Activated CD8-positive, alpha-beta memory T cell treated with anti-CD3 and anti-CD28 coated beads, Interleukin-2, amount 50 U/mL, for 24 hours (primary cell): ENCODE measurements around the gene BCL2L13.
"Not testable (repeated sequence)": the region's sequence is repeated elsewhere in the genome, so short reads cannot be mapped to it uniquely, and the experiment has no call there.

Experiments
- DNase-seq: peaks from one replicate; pipeline ENCODE4 v3.0.0-alpha.2; 2020; ENCODE audit errors: extremely low read depth

BCL2L13 gene

DNA sequence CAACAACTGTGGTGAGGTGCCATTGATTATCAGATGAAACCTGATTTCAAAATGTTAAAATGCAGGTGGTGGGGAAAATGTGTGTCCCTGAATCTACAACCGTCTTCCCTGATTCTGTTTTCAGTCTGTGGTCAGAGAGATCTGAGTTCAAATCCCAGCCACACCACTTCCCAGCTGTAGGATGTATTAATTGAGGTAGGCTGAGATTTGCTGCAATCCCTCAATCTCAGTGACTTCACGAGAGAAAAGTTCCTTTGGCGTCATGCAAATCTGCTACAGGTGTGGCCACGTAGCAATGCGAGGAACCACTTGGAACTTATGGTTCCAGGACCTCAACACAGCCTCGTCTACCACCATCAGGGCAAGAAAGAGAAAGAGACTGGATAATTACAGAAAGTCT is 56.2 kb downstream of the BCL2L13 start:
- DNase-seq, result no peak

DNA sequence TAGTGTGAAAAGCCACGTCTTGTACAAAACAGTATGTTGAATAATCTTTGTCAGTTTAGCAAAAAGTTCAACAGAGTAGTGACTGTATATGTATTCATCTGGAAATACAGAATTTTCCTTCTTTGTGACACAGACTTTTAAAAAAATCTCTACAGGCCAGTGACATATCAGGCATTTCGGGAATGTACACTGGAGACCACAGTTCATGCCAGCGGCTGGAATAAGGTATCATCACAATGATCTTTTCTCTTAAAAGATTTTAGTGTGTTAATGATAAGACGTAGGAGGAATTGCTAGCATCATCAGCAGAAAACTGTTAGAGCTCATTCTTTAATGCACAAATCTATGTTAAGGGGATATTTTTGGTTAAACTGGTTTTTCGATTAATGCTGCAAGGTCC is 57.4 kb downstream of the BCL2L13 start:
- DNase-seq, result no peak

DNA sequence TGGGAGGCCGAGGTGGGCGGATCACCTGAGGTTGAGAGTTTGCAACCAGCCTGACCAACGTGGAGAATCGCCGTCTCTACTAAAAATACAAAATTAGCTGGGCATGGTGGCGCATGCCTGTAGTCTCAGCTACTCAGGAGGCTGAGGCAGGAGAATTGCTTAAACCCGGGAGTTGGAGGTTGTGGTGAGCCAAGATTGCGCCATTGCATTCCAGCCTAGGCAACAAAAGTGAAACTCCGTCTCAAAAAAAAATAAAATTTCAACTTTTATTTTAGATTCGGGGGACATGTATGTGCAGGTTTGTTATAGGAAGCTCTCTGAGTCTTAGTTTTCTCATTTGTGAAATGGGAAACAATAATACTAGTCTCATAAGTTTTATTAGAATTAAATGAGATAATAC is 58.6 kb downstream of the BCL2L13 start:
- DNase-seq, result not testable (repeated sequence)

DNA sequence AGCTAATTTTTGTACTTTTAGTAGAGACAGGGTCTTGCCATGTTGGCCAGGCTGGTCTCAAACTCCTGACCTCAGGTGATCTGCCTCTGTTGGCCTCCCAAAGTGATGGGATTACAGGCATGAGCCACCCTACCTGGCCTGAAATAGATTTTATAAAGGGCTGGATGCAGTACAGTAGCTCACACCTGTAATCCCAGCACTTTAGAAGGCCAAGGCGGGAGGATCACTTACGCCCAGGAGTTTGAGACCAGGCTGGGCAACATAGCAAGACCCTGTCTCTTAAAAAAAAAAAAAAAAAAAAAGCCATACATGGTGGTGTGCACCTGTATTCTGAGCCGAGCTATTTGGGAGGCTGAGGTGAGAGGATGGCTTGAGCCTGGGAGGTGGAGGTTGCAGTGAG is 59.7 kb downstream of the BCL2L13 start:
- not testable (repeated sequence) for DNase-seq

DNA sequence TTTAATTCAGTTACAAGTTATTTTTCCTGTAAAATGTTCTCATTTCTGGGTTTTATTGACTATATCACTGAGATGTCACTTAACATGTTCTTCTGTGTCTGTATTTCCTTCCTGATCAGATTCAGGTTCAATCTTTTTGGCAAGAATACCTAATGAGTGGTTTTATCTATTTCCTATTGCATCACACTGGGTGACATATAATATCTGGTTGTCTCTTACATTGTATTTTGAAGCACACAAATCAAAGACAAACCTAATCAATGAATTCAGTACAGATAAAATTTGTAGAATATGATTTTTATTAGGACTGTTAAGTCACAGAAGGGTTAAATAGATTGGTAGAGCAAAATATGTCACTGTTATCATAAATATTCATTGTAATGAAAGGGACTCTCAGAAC is 60.4 kb downstream of the BCL2L13 start:
- no peak for DNase-seq

DNA sequence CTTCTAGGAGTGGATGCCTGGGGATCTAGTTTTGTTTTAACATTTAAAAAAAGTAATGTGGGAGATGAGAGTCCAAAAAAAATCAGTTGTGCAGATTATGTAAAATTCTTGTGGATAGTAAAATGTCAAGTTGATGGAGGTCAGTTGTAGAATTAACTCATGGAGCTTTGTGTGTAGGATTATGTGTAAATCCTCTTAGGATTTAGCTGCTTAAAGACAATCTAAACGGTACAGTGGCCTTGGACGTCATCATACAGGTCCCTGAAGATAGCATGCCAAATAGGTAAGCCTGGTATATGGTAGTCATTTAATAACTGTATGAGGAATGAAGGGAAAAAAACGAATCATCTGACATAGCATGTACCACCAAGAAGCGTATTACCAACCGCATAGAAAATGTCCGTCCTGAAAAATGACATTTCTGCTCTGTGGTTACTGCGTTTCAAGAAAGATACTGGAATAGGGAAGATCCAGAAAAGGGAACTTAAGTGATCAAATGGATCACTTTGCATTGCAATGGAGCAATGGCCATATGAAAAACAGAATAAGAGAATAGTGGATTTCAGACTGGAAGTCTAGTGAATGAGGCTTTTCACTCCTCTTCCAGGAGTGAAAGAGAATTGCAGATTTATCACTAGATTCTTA is 61.3 kb downstream of the BCL2L13 start:
- no peak for DNase-seq

DNA sequence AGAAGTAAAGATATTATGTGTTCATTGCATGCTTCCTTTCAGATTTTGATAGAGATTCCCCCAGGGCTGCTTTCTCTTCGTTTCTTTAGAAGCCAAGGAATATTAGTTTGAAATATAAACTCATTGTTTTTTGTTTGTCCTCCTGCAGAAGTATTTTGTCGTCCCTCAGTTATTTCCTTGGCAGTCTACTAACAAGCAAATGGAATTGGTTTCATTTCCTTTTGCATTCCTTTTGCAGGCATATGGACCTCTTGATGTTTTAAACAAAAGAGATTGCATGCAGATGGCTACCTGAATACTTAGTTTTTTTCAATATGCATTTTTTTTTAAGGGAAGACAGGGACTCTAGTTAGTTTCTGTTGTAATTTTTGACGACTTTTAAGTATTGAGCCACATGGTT is 62.2 kb downstream of the BCL2L13 start:
- no peak for DNase-seq

DNA sequence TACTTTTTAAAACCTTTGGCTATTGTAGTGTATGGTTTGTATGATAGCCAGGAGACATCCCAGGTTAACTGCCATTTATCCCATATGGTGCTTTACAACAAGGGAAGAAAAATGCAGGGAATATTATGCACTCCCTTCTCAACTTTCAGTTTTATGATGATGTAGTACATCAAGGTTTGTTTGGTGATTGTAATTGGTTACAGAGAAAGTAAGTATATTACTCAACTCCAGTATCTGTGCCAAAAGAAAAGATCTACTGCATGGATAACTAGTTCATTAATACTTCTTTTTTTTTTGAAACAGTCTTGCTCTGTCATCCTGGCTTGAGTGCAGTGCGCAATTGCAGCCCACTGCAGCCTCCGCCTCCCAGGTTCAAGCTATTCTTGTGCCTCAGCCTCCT is 65.3 kb downstream of the BCL2L13 start:
- no peak for DNase-seq

DNA sequence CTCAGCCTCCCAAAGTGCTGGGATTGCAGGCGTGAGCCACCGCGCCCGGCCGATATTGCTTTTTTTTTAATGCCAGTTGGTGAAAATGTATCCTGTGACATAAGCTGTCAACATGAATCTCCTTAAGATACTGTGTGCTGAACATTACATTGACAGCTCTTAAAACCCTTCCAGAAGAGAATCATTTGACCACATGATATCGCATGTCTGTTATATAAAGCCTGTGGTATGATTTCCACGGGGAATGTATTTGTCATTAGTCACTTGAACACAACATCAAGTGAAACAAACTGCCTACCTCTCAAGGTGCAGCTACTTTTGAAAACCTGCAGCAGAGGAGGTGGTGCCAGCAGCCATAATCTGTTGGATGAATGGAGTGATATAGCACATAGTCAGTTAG is 67.0 kb downstream of the BCL2L13 start:
- no peak for DNase-seq

DNA sequence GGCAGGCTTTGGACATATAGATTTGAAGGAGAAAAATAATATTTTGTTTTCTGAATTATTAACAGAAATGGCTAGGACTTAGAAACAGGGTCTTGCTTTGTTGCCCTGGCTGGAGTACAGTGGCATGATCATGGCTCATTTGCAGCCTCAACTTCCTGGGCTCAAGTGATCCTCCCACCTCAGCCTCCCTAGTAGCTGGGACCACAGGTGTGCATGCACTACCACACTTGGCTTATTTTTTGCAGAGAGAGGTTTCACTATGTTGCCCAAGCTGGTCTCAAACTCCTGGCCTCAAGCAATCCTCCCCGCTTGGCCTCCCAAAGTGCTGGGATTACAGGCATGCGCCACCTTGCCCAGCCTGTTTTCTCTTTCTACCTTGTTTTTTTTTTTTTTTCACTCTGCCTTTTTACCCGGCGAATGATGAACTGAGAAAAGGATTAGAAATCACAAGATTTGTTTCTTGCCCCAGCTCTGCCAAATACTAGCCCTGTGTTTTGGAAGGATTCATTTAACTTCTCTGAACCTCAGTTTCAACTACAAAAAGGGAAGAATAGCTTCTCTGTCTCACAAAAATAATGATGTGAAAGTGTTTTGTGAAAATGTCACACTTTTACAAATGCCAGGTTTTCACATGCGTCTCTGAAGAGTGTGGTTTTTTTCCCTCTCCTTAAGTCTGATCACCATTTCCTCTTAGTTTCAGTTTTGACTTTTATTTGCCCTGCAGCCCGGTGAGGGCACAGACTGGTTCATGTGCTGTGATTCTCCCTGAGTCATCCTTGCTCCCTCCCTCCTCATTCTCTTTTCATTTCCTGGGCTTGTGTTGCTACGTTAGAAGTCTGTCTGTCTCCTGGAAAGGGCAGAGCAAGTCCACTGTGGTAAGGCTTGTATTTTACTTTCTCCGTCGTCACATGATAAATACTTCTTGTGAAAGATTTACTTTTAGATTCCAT is 67.7 kb downstream of the BCL2L13 start:
- DNase-seq, result peak; percentile 1

DNA sequence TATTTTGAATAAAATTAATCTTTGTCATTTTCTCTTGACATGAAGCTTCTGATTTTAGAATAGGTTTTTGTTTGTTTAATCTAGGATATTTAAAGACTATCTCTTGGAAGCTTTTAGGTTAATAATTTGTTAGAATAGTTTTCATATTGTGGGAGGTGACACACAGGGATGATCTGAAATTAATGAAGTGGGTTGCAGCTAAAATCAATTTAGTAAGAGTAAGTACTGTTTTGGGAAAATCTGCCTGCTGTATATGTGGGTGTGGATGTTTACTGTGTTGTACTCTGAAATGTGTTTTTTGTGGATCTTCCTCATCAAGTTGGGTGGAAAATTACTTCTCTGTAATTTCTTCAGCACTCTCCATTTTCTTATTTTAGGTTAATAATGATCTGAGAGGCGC is 68.4 kb downstream of the BCL2L13 start:
- DNase-seq, result no peak

DNA sequence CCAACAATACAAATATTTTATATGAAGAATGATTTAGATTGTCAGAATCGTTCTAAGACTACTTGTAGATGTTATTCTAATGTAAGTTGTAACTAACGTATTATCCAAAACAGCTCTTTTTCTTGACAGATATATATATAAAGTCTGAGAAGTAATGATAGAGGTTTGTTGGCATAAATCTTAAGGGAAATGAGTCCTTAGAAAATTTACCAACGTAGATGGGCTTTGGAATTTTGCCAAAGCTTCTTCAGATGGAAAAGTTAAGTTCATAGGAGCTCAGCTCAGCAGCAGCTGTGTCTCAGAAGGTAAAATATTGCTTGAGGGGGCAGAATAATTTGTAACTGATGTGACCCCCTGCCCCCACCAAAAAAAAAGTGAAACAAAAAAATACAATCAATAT is 69.0 kb downstream of the BCL2L13 start:
- no peak for DNase-seq

DNA sequence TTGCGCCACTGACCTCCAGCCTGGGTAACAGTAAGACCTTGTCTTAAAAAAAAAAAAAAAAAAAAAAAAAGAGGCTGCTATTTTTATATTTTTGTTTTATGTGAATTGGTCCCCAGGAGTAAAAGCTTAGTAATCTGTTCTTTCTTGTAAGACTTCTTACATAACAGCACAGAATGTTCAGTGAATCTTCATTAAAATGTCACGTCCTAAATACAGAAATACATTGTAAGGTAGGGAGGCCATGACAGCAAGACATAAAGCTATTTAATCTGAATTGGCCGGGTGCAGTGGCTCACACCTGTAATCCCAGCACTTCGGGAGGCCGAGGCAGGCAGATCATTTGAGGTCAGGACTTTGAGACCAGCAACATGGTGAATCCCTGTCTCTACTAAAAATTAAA is 71.5 kb downstream of the BCL2L13 start:
- DNase-seq, result no peak

DNA sequence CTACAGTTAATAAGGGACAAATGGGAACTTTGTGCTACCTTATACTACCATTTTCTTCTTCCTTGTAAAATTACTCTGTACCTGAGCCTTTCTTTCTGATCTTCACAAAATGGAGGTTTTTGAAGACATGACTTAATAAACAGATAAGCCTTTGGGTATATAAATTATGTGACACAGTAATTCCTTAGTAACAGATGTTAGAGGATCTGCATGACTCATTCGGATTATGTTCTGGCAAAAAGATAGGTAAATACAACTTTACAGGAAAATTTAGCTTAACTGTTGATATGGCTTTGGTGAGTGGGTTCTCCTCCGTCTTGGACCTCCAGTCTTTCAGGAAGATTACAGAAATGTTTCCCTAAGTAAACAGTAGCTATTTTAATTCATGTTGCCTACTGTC is 73.9 kb downstream of the BCL2L13 start:
- no peak for DNase-seq

DNA sequence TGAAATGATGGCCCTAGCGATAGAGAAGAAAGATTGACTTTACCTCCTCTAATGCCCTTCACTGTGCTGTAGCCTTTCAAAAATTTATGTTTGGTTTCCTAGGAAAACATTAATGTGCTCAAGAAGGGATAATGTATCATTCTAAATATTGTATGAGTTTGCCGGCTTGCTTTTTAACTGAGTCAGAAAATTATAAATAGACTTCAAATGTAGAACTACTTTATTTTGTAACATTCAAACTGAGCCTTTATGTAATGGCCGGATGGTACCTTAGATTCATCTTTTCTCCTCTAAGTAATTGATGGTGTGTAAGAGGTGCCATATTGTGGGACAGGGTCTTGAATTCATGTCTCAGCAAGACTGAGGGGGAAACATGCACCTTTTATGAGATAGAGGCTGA is 78.0 kb downstream of the BCL2L13 start:
- no peak for DNase-seq

DNA sequence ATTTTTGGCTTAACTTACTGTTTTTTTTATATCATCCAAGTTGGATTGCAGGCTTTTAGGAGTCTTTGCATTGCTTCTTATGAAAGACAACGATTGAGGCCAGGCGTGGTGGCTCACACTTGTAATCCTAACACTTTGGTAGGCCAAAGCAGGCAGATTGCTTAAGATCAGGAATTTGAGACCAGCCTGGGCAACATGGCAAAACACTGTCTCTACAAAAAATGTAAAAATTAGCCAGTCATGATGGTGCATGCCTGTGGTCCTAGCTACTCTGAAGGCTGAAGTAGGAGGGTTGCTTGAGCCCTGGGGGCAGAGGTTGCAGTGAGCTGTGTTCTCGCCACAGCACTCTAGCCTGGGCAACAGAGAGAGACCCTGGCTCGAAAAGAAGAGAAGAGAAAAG is 79.2 kb downstream of the BCL2L13 start:
- no peak for DNase-seq

DNA sequence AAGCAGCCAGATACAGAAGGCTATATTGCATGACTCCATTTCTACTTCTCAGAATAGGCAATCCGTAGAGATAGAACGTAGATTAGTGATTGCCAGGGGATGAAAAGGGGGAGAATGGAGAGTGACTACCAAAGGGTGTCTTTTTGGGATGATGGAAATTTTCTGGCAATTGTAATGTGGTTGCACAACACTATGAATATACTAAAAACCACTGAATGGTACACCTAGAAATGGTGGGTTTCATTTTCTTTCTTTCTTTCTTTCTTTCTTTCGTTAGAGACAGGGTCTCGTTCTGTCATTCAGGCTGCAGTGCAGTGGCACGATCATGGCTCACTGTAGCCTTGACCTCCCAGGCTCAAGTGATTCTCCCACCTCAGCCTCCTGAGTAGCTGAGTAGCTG is 81.4 kb downstream of the BCL2L13 start:
- no peak for DNase-seq

DNA sequence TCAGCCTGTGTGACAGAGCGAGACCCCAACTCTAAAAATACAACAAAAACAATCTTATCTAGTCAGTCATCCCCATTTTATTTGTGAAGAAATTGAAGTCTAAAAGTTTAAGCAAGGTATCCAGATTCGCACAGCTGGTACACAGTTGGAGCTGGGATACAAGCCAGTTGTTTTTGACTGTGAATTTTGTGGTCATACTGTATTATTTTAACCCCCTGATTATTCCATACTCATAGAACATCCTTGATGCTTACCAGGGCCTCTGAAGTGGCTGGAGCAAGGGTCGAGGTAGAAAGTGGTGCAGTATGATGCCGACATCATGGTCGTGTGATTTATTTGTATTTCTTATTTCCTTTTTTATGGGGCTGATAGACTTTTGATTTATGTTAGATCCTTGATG is 85.7 kb downstream of the BCL2L13 start:
- DNase-seq, result no peak

DNA sequence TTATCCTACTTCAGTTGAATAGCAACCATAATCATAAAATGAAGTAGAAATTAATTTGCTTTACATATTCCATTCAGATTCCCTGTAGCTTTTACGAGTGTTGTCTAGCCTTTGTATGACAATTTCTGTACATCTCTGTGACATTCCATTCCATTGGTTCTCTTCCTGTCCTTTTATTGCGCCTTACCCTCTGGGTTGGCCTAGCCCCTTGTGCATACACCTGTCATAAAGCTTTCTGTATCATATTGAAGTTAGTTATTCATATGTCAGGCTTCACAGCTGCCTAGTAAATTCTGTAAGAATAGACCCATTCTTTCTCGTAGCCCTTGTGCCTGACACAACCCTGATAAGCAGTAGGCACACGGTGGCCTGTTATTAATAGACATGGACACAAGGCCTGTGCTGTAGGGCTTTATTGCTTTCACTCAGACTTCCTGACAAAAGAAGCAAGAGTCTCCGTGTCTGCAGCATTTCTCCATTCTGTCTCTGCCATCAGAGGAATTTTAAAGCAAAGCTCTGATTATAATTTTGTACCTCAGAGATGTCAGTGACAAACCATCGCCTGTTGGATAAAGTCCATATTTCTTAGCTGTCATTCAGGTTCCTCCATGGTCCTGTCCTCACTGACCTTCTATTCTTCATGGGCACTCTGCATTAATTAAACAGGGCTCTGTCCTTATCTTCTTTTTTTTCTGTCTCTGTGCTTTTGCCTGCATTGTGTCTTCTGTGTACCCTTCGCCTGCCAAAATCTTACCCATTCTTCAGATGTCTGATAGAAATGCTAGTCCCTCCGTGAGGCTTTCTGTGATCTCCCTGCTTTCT is 86.3 kb downstream of the BCL2L13 start:
- DNase-seq, result no peak

DNA sequence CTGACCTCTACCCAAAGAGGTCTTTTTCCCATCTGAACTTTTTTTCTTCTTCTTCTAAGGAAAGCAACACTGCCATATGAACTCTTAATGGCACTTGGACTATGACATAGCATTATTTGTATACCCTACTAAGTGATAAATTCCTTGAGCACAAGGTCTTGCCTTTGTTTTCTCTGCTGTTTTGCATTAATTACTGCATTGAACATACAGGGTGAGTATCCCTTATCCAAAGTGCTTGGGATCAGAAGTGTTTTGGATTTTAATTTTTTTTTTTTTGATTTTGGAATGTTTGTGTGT is 86.9 kb downstream of the BCL2L13 start:
- no peak for DNase-seq

DNA sequence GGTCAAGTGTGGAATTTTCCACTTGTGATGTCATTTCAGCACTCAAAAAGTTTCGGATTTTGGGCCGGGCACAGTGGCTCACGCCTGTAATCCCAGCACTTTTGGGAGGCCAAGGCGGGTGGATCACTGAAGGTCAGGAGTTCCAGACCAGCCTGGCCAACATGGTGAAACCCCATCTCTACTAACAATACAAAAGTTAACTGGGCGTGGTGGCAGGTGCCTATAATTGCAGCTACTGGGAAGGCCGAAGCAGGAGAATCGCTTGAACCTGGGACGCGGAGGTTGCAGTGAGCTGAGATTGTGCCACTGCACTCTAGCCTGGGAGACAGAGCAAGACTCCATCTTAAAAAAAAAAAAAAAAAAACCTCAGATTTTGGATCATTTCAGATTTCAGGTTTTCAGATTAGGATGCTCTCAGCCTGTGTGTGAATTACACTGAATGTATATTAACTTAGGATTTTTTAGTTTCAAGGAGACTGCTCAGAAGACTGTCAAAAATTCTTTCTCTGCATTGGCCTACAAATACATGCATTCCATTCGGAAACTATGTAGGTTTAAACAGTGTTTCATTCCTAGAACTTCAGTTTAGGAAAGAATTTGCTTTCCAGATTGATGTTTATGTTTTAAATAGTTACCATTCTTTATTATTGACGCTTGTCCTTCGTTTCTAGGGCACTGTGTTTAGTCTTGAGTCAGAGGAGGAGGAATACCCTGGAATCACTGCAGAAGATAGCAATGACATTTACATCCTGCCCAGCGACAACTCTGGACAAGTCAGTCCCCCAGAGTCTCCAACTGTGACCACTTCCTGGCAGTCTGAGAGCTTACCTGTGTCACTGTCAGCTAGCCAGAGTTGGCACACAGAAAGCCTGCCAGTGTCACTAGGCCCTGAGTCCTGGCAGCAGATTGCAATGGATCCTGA is 87.7 kb downstream of the BCL2L13 start:
- DNase-seq, result no peak
